Natural killer cell (primary cell): ENCODE data around the gene JAKMIP1. TPM values are rescaled to one million over a fixed set of nuclear protein-coding genes. Genes with fewer than 3 reads are reported as not detected.
A peak's percentile ranks its signal among the peaks of the same experiment; 100 is the strongest.

Experiments
- ATAC-seq, 3 donors: fragments of 150-1000 bp in 2 of 3; fragments of 200-7000 bp in 1 of 3; cut with Tn5 transposase; 1 replicate in 1 of 3; 2 replicates in 2 of 3; pipeline ENCODE4 v1.10.0; 2021; ENCODE audit warnings: mild to moderate bottlenecking in 2 of 3, moderate library complexity in 2 of 3
- DNase-seq, 2 donors: peaks; one replicate each; pipeline versions ENCODE4 v3.0.0 to v3.0.0-alpha.2; 2013 to 2021; ENCODE audit warnings: mixed read lengths in 1 of 2
- H3K27ac ChIP-seq: one replicate; pipeline ENCODE4 v1.5.1; 2013; ENCODE audit warnings: mild to moderate bottlenecking, low read length
- H3K27me3 ChIP-seq: one replicate; pipeline ENCODE4 v1.6.1; 2013; ENCODE audit warnings: low read length; ENCODE audit not compliant: control insufficient read depth, insufficient read depth
- H3K36me3 ChIP-seq: one replicate; pipeline ENCODE4 v1.6.1; 2013; ENCODE audit warnings: low read length; ENCODE audit not compliant: control insufficient read depth, insufficient read depth
- H3K4me1 ChIP-seq: one replicate; pipeline ENCODE4 v1.6.1; 2013; ENCODE audit warnings: low read length; ENCODE audit not compliant: control insufficient read depth, insufficient read depth
- H3K4me3 ChIP-seq: one replicate; pipeline ENCODE4 v1.5.1; 2013; ENCODE audit warnings: low read length
- H3K9me3 ChIP-seq: one replicate; pipeline ENCODE4 v1.6.1; 2013; ENCODE audit warnings: low read length; ENCODE audit not compliant: control insufficient read depth, insufficient read depth
- H3K27ac Mint-ChIP-seq, 2 donors: one replicate each; pipeline ENCODE4 v1.8.0; 2022; ENCODE audit warnings: mild to moderate bottlenecking in 2 of 2, mixed read lengths in 2 of 2, moderate library complexity in 1 of 2
- H3K27me3 Mint-ChIP-seq, 2 donors: one replicate each; pipeline ENCODE4 v1.8.0; 2022; ENCODE audit warnings: low read depth in 2 of 2, mixed read lengths in 2 of 2
- H3K36me3 Mint-ChIP-seq: one replicate; pipeline ENCODE4 v1.8.0; 2022; ENCODE audit warnings: mixed read lengths
- H3K4me1 Mint-ChIP-seq, 2 donors: one replicate each; pipeline ENCODE4 v1.8.0; 2022; ENCODE audit warnings: mixed read lengths in 2 of 2
- H3K4me3 Mint-ChIP-seq: one replicate; pipeline ENCODE4 v1.8.0; 2022; ENCODE audit warnings: mild to moderate bottlenecking, moderate library complexity, mixed read lengths
- H3K9me3 Mint-ChIP-seq, 2 donors: one replicate each; pipeline ENCODE4 v1.8.0; 2022; ENCODE audit warnings: mixed read lengths in 2 of 2
- WGBS: methylation state at CpG from one replicate; pipeline ENCODE4 v1.1.7; 2013; ENCODE audit warnings: missing lambda C conversion rate; ENCODE audit not compliant: insufficient coverage; 5-methylcytosine and 5-hydroxymethylcytosine counted together
- intact Hi-C: fragments of 100-400 bp; cut with micrococcal nuclease; formaldehyde crosslinking; loops from one replicate; pipeline ENCODE4 v1.14.2; 2022
- total RNA-seq, 4 donors: library from RNA; stranded (reverse); fragments of 120-200 nt in 1 of 4; gene quantifications; one replicate each; pipeline versions ENCODE4 v1.2.3 to v1.2.4, GENCODE V29; 2013 to 2022
- TF ChIP-seq, protein P1 (sequence below): fragments of 200-600 bp; IDR thresholded peaks from one replicate; pipeline ENCODE4 v1.8.0; 2022; ENCODE audit warnings: antibody characterized with exemption

The JAKMIP1 gene
- total RNA-seq, 3 donors from 2014 or later (not counting 1 experiment from before 2014, with no cell fraction given): 8.8 to 21.8 (median 16.4) TPM

DNA sequence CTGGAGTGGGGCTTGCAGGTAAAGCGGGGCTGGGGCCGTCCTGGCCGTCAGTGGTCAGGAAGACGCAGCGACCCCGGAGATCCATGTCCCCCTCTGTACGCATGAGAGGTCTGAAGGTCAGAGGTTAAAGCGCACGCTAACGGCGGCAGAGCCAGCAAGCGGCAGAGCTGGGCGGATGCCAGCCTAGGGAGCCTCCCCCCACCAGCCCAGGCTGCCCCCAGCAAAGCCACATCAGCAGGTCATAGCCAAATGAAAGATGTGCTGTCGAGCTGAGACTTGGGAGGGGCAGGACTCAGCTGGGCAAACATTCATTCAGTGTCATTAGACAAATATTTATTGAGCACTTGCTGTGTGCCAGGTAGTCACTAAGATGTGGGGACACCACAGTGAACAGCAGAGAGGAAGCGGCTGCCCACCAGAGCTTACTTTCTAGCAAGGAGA is 593 bp upstream of the JAKMIP1 start:
- Histone ChIP-seq H3K27ac (peak overlapping the region; percentile 14), H3K36me3 (no peaks in the 10 kb centered on the region), H3K9me3 (peaks cover 3% of the 10 kb centered on the region), H3K4me1 (peaks cover 48% of the 10 kb centered on the region), H3K27me3 (peaks cover 4% of the 10 kb centered on the region), H3K4me3 (peak overlapping the region; percentile 24)
- peak in 1 of 3 donors; percentile 10 for ATAC-seq
- Mint-ChIP-seq H3K9me3 (peaks cover 3 to 6% of the 10 kb centered on the region in 2 donors), H3K27ac (peak overlapping the region in 1 of 2 donors; percentile 88), H3K36me3 (no peaks in the 10 kb centered on the region), H3K27me3 (peaks cover 14 to 28% of the 10 kb centered on the region in 2 donors), H3K4me1 (peaks cover 25 to 37% of the 10 kb centered on the region in 2 donors), H3K4me3 (peak overlapping the region; percentile 71)
- 21% methylated on average over 15 of the region's 15 CpGs for whole genome bisulfite sequencing
- intact Hi-C loops: no loop called here
- TF ChIP-seq, protein P1, sequence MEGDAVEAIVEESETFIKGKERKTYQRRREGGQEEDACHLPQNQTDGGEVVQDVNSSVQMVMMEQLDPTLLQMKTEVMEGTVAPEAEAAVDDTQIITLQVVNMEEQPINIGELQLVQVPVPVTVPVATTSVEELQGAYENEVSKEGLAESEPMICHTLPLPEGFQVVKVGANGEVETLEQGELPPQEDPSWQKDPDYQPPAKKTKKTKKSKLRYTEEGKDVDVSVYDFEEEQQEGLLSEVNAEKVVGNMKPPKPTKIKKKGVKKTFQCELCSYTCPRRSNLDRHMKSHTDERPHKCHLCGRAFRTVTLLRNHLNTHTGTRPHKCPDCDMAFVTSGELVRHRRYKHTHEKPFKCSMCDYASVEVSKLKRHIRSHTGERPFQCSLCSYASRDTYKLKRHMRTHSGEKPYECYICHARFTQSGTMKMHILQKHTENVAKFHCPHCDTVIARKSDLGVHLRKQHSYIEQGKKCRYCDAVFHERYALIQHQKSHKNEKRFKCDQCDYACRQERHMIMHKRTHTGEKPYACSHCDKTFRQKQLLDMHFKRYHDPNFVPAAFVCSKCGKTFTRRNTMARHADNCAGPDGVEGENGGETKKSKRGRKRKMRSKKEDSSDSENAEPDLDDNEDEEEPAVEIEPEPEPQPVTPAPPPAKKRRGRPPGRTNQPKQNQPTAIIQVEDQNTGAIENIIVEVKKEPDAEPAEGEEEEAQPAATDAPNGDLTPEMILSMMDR: no peak
- peak in 1 of 2 donors; percentile 50 for DNase-seq

DNA sequence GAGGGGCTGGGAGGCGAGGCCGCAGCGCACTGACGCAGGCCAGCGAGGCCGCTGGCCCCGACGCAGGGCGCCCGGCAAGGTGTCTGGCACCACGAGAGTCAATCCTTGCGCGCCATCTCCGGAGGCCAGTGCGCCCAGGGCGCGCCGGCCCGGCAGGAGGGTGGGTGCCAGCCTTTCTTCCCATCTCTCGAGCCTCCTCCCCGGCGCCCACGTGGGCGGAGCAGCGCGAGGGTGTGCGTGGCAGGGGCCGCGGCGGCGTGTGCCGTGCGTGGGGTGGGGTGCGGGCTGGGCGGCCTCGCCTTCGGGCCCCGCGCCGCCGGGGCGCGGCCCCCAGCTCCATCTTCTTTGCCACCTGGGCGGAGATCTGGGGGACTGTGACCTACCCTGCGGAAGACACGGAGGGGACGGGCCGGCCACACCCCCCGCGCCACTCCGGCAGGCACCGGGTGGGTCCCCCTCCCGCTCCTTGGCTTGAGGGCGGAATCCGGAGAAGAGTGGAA is 877 bp downstream of the JAKMIP1 start:
- Mint-ChIP-seq H3K9me3 (peaks cover 3 to 6% of the 10 kb centered on the region in 2 donors), H3K27ac (peak overlapping the region in 1 of 2 donors; percentile 96), H3K36me3 (no peaks in the 10 kb centered on the region), H3K4me1 (peaks cover 25 to 41% of the 10 kb centered on the region in 2 donors), H3K4me3 (peak overlapping the region; percentile 79), H3K27me3 (peaks cover 13 to 28% of the 10 kb centered on the region in 2 donors)
- Histone ChIP-seq H3K36me3 (no peaks in the 10 kb centered on the region), H3K27me3 (peaks cover 4% of the 10 kb centered on the region), H3K4me1 (peaks cover 49% of the 10 kb centered on the region), H3K9me3 (peaks cover 3% of the 10 kb centered on the region), H3K27ac (peak overlapping the region; percentile 56), H3K4me3 (peak overlapping the region; percentile 31)
- intact Hi-C loops: no loop called here
- DNase-seq: peak in 1 of 2 donors; percentile 65
- ATAC-seq: peak in 2 of 3 donors; percentile 5
- TF ChIP-seq, protein P1: no peak
- WGBS: 2% methylated on average over 55 of the region's 55 CpGs

DNA sequence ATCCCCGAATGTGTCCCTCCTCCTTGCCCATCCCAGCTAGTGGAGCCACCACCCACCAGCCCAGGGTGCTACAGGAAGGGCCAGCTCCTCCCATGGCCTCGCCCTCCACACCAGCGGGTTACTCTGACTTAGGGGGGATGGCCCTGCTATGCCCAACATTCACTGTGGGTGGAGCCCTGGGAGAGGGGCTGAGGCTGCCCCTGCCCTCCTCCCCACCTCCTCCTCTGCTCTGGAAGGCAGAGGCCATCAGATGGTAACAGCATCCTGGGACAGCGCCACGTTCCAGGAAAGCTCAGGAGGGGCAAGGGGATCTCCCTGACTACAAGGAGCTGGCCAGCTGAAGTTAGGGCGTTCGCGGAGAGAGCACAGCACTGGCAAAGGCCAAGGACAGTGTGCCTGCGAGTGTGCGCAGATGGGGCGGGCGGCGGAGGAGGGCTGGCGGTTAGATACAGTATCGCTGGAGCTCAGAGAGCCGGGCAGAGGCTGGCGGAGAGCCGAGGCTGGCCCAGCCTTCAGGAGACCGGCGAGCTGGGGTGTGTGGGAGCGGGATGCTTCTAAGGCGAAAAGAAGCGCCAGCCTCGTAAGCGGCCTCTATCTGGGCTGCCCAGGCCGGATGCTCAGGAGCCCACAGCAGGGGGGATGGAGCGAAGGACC is 1.5 kb downstream of the JAKMIP1 start:
- ATAC-seq (peak; percentile 13 to 33 (median 15)), DNase-seq (peak in 1 of 2 donors; percentile 52)
- H3K4me1 Mint-ChIP-seq: peaks cover 25 to 44% of the 10 kb centered on the region in 2 donors
- peak overlapping the region; percentile 31 for H3K4me3 ChIP-seq
- intact Hi-C loops: loop anchor here (1.0 kb wide), 1 partner anchor 18 kb away; no protein-coding TSS in a partner anchor
- H3K36me3 ChIP-seq: no peaks in the 10 kb centered on the region
- WGBS: 3% methylated on average over 27 of the region's 27 CpGs
- TF ChIP-seq, protein P1: no peak
- H3K27me3 ChIP-seq: peaks cover 4% of the 10 kb centered on the region
- peaks cover 3% of the 10 kb centered on the region for H3K9me3 ChIP-seq
- H3K27me3 Mint-ChIP-seq: peaks cover 13 to 28% of the 10 kb centered on the region in 2 donors
- H3K27ac Mint-ChIP-seq: peak overlapping the region; percentile 76 to 96
- peak overlapping the region; percentile 79 for H3K4me3 Mint-ChIP-seq
- peaks cover 3 to 6% of the 10 kb centered on the region in 2 donors for H3K9me3 Mint-ChIP-seq
- H3K27ac ChIP-seq: peak overlapping the region; percentile 56
- no peaks in the 10 kb centered on the region for H3K36me3 Mint-ChIP-seq
- peaks cover 49% of the 10 kb centered on the region for H3K4me1 ChIP-seq
